Endothelial cell (in vitro differentiated cells): ENCODE data around the gene SLC7A10. TPM values are rescaled to one million over a fixed set of nuclear protein-coding genes. Genes with fewer than 3 reads are reported as not detected.

Experiments used
- DNase-seq: peaks from one replicate; pipeline ENCODE4 v3.0.0; 2021; ENCODE audit warnings: low spot score
- H3K27ac Mint-ChIP-seq: one replicate; pipeline ENCODE4 v1.8.0; 2021; ENCODE audit warnings: mixed read lengths, inconsistent platforms; ENCODE audit not compliant: unreplicated experiment
- H3K27me3 Mint-ChIP-seq: one replicate; pipeline ENCODE4 v1.8.0; 2021; ENCODE audit warnings: mild to moderate bottlenecking, moderate library complexity, mixed read lengths, inconsistent platforms; ENCODE audit not compliant: unreplicated experiment
- H3K36me3 Mint-ChIP-seq: one replicate; pipeline ENCODE4 v1.8.0; 2021; ENCODE audit warnings: mild to moderate bottlenecking, low read depth, mixed read lengths, inconsistent platforms; ENCODE audit not compliant: unreplicated experiment
- H3K4me1 Mint-ChIP-seq: one replicate; pipeline ENCODE4 v1.8.0; 2021; ENCODE audit warnings: mild to moderate bottlenecking, mixed read lengths, inconsistent platforms; ENCODE audit not compliant: unreplicated experiment
- H3K4me3 Mint-ChIP-seq: one replicate; pipeline ENCODE4 v1.8.0; 2021; ENCODE audit warnings: mild to moderate bottlenecking, mixed read lengths, inconsistent platforms; ENCODE audit not compliant: unreplicated experiment
- H3K9me3 Mint-ChIP-seq: one replicate; pipeline ENCODE4 v1.8.0; 2021; ENCODE audit warnings: mixed read lengths, inconsistent platforms; ENCODE audit not compliant: unreplicated experiment
- total RNA-seq: library from RNA; stranded (reverse); fragmentation: NEBNext Ultra II Directional; extraction: Animal tissue kit (Norgen Biotek cat#: 25700); gene quantifications from one replicate; pipeline ENCODE4 v1.2.1, GENCODE V29; 2021; ENCODE audit not compliant: unreplicated experiment
- TF ChIP-seq, protein P1 (sequence below): fragments of 200-600 bp; sonication (generic); IDR thresholded peaks from one replicate; pipeline ENCODE4 v1.5.0; 2021; ENCODE audit warnings: antibody characterized with exemption; ENCODE audit not compliant: unreplicated experiment

Gene SLC7A10
- total RNA-seq, 1 donor from 2014 or later = 4.4 TPM

- TF ChIP-seq, protein P1, sequence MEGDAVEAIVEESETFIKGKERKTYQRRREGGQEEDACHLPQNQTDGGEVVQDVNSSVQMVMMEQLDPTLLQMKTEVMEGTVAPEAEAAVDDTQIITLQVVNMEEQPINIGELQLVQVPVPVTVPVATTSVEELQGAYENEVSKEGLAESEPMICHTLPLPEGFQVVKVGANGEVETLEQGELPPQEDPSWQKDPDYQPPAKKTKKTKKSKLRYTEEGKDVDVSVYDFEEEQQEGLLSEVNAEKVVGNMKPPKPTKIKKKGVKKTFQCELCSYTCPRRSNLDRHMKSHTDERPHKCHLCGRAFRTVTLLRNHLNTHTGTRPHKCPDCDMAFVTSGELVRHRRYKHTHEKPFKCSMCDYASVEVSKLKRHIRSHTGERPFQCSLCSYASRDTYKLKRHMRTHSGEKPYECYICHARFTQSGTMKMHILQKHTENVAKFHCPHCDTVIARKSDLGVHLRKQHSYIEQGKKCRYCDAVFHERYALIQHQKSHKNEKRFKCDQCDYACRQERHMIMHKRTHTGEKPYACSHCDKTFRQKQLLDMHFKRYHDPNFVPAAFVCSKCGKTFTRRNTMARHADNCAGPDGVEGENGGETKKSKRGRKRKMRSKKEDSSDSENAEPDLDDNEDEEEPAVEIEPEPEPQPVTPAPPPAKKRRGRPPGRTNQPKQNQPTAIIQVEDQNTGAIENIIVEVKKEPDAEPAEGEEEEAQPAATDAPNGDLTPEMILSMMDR = peak; percentile 63
- Mint-ChIP-seq H3K36me3 (peaks cover 4% of the 10 kb centered on the region), H3K4me1 (peaks cover 15% of the 10 kb centered on the region), H3K27ac (peak overlapping the region; percentile 44), H3K9me3 (no peaks in the 10 kb centered on the region), H3K4me3 (peak overlapping the region; percentile 89), H3K27me3 (peaks cover 13% of the 10 kb centered on the region)
- peak; percentile 66 for DNase-seq
Observed at GRCh38 chr19:33177417-33177979, 48.2 kb downstream of the SLC7A10 start.

DNA sequence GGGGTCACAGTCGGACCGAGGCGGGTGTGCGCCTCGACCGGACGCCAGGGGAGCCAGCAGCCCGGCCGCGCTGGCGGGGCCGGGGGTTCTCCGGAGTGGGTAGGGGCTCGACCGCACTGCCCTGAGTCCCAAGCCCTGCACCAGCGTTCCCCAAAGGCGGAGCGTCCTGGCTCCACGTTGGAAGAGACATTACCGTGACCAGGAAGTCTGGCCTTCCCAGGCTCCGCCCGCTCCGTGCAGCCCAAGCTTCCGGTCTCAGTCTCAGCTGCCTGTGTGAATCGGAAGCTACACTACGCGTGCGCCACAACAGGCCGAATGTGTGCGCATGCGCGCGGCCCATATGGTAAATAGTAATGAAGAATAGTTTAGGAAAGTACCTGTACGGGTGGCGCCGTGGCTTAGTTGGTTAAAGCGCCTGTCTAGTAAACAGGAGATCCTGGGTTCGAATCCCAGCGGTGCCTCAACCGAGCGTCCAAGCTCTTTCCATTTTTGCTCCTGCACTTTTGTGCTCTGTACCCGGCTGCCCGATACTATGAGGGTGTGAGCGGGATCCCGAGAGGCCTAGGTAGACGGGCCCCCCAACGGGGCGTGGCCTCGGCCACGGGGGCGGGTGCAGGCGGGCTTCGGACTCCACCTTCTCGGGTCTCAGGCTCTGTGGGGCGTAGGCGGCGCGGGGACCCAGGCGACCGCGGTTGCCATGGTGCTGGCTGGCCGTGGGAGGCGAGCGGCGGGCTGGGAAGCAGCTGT lies 48.8 kb downstream of the SLC7A10 start:
- TF ChIP-seq, protein P1 = no peak
- Mint-ChIP-seq H3K4me1 (peaks cover 15% of the 10 kb centered on the region), H3K27me3 (peaks cover 13% of the 10 kb centered on the region), H3K4me3 (peak overlapping the region; percentile 95), H3K9me3 (no peaks in the 10 kb centered on the region), H3K27ac (peak overlapping the region; percentile 98), H3K36me3 (peaks cover 4% of the 10 kb centered on the region)
- peak; percentile 97 for DNase-seq

GRCh38 chr19:33175886-33176669 lies 49.6 kb downstream of the SLC7A10 start:
- TF ChIP-seq, protein P1 = no peak
- H3K4me1 Mint-ChIP-seq = peaks cover 15% of the 10 kb centered on the region
- no peak for DNase-seq
- H3K4me3 Mint-ChIP-seq = peak overlapping the region; percentile 95
- peaks cover 13% of the 10 kb centered on the region for H3K27me3 Mint-ChIP-seq
- H3K27ac Mint-ChIP-seq = peak overlapping the region; percentile 89
- H3K9me3 Mint-ChIP-seq = no peaks in the 10 kb centered on the region
- H3K36me3 Mint-ChIP-seq = peaks cover 4% of the 10 kb centered on the region

- Mint-ChIP-seq H3K4me3 (peak overlapping the region; percentile 95), H3K4me1 (peaks cover 15% of the 10 kb centered on the region), H3K27ac (peak overlapping the region; percentile 89), H3K27me3 (peaks cover 13% of the 10 kb centered on the region), H3K9me3 (no peaks in the 10 kb centered on the region), H3K36me3 (peaks cover 4% of the 10 kb centered on the region)
- no peak for DNase-seq
- TF ChIP-seq, protein P1 = no peak
Observed at GRCh38 chr19:33175156-33175782, 50.4 kb downstream of the SLC7A10 start.
